Measurements from ENCODE around the gene KIF25. TPM values are rescaled to one million over a fixed set of nuclear protein-coding genes. Genes with fewer than 3 reads are reported as not detected.

KIF25 gene
- total and polyA plus RNA-seq, 8 donors: 0.63 to 14.8 (median 12.2) TPM

GRCh38 chr6:168045706-168046620 lies 48.5 kb downstream of the KIF25 start:
- DNase-seq (no peak), ATAC-seq (no peak)
- Histone ChIP-seq H3K4me1 (peaks cover 0 to 3% of the 10 kb centered on the region in 2 donors), H3K27me3 (no peaks in the 10 kb centered on the region), H3K36me3 (no peaks in the 10 kb centered on the region), H3K9me3 (peaks cover 0 to 30% of the 10 kb centered on the region in 2 donors), H3K27ac (no peak overlapping the region), H3K4me3 (no peak overlapping the region)
- TF ChIP-seq, protein P1, sequence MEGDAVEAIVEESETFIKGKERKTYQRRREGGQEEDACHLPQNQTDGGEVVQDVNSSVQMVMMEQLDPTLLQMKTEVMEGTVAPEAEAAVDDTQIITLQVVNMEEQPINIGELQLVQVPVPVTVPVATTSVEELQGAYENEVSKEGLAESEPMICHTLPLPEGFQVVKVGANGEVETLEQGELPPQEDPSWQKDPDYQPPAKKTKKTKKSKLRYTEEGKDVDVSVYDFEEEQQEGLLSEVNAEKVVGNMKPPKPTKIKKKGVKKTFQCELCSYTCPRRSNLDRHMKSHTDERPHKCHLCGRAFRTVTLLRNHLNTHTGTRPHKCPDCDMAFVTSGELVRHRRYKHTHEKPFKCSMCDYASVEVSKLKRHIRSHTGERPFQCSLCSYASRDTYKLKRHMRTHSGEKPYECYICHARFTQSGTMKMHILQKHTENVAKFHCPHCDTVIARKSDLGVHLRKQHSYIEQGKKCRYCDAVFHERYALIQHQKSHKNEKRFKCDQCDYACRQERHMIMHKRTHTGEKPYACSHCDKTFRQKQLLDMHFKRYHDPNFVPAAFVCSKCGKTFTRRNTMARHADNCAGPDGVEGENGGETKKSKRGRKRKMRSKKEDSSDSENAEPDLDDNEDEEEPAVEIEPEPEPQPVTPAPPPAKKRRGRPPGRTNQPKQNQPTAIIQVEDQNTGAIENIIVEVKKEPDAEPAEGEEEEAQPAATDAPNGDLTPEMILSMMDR (IDR thresholded peaks at IDR 0.05): no peak
- intact Hi-C loops (cut with DNase I): no loop called here

GRCh38 chr6:168046696-168047095 lies 49.2 kb downstream of the KIF25 start:
- DNase-seq (no peak), ATAC-seq (no peak)
- Histone ChIP-seq H3K4me3 (no peak overlapping the region), H3K27ac (no peak overlapping the region), H3K27me3 (no peaks in the 10 kb centered on the region), H3K36me3 (no peaks in the 10 kb centered on the region), H3K9me3 (peaks cover 0 to 22% of the 10 kb centered on the region in 2 donors), H3K4me1 (peaks cover 0 to 3% of the 10 kb centered on the region in 2 donors)
- intact Hi-C loops (cut with DNase I): no loop called here
- TF ChIP-seq, protein P1 (IDR thresholded peaks at IDR 0.05): no peak

- no peaks in the 10 kb centered on the region for H3K27me3 ChIP-seq
- ATAC-seq (no peak), DNase-seq (no peak)
- no peak overlapping the region for H3K4me3 ChIP-seq
- peaks cover 0 to 3% of the 10 kb centered on the region in 2 donors for H3K4me1 ChIP-seq
- TF ChIP-seq, protein P1 (IDR thresholded peaks at IDR 0.05): no peak
- no peak overlapping the region for H3K27ac ChIP-seq
- intact Hi-C loops (cut with DNase I): no loop called here
- no peaks in the 10 kb centered on the region for H3K36me3 ChIP-seq
- peaks cover 0 to 8% of the 10 kb centered on the region in 2 donors for H3K9me3 ChIP-seq
Measured at GRCh38 chr6:168047841-168048723, 50.6 kb downstream of the KIF25 start.

DNA sequence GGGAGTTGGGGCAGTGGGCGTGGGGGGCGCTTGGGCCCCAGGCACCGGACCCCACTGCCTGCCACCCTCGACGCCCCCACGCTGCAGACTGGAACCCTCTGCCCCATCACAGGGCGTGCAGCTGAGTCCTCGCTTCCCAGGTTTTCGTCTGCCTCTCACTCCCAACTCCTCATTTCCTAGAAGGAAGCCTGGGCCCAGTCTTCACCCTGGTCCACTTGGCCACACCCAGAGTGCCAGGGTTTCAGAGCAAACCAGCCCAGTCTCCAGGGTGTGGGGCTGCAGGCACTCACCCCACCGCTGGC lies 51.2 kb downstream of the KIF25 start:
- Histone ChIP-seq H3K36me3 (no peaks in the 10 kb centered on the region), H3K4me3 (no peak overlapping the region), H3K4me1 (peaks cover 0 to 3% of the 10 kb centered on the region in 2 donors), H3K9me3 (peaks cover 0 to 3% of the 10 kb centered on the region in 2 donors), H3K27me3 (no peaks in the 10 kb centered on the region), H3K27ac (no peak overlapping the region)
- TF ChIP-seq, protein P1 (IDR thresholded peaks at IDR 0.05): no peak
- DNase-seq: no peak
- intact Hi-C loops (cut with DNase I): no loop called here
- ATAC-seq: no peak

DNA sequence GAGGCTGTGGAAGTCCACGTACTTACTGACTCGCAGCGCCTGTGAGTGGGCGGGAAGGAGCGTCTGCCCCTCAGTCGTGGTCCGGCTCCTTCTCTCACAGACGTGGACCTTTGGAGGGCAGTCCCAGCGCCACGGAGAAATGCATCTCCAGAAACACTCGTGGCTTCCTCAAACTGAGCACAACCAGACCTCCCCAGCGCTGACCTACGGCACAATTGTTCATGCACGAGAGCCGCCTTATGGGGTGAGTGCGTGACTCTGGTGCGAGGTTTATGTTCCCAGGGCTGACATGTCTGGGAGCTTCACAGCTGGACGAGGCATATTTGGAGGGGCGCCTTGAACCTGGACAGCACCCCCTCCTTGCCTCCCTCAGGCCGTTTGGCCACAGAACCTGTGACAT lies 51.8 kb downstream of the KIF25 start:
- TF ChIP-seq, protein P1 (IDR thresholded peaks at IDR 0.05): no peak
- no peak overlapping the region for H3K27ac ChIP-seq
- H3K27me3 ChIP-seq: no peaks in the 10 kb centered on the region
- H3K36me3 ChIP-seq: no peaks in the 10 kb centered on the region
- DNase-seq (peak in 1 of 4 donors; percentile 66), ATAC-seq (no peak)
- H3K4me1 ChIP-seq: peaks cover 0 to 3% of the 10 kb centered on the region in 2 donors
- no peaks in the 10 kb centered on the region for H3K9me3 ChIP-seq
- no peak overlapping the region for H3K4me3 ChIP-seq
- intact Hi-C loops (cut with DNase I): no loop called here
